ENCODE data around the gene SELENOP.

Gene SELENOP

DNA sequence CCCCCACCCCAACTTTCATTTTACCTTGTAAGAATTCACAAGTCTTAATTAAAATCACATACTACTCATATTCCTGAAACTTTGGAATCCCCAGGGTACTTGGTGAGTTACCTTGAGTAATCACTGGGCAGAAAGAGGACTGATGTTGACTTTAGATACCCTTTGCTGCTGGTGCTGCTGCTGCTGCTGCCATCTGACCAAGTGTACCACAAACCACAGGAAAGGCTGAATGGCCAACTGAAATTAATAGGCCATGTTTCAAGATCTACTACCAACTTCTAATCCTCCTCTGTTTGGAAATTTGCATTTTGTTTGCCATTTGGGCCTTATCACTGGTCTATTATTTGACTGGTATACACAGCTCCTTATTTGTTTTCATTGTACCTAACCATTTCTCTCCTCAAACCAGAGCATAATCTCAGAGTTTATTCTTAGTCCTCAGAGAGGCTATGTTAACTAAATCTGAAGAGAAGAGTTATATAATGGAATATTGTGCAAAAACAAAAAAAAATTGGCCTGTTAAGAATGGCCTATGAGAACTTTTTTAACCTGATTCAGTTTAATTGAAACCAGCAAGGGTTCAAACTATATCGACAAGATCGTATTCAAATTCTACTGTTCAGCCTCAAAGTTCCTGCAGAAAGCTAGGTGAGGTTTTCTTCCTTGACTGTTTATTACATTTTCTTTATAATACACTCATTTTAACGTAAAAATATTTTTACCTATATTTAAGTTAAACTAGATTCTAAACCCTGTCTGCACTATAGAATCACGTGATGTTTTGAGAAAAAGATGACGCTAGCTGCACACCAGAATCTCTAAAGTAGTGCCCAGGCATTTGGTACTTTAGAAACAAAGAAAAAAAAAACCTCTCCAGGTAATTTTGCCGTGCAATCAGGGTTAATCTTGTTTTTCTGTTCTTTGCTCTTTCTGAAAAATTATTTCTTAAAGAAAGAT, 13.1 kb downstream of the SELENOP start:
- DNase-seq (ENCODE audit: low read depth): no peak

DNA sequence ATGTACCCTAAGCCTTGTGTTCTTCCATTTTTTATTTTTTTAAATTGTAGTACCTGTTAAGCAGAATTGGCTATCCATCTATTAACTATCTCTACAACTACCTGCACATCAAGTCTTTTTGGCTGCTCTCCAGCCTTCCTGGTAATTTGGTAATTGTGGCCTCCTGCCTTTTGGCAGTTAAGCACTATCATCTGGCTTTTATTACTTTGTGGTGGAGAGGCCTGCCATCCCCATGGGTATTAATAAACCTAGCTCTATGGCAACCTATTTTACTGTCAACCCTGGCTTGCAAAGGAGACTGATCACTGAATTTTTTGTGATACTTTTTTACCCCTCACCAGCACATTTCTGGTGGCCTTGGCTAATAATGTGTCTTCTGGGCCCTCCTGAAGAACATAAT, 20.5 kb downstream of the SELENOP start:
- no peak for DNase-seq (ENCODE audit: low read depth)

- no peak for DNase-seq (ENCODE audit: low read depth)
Observed at GRCh38 chr5:42787845-42788244, 23.8 kb downstream of the SELENOP start.

GRCh38 chr5:42787073-42787472, 24.6 kb downstream of the SELENOP start:
- DNase-seq (ENCODE audit: low read depth): no peak

DNA sequence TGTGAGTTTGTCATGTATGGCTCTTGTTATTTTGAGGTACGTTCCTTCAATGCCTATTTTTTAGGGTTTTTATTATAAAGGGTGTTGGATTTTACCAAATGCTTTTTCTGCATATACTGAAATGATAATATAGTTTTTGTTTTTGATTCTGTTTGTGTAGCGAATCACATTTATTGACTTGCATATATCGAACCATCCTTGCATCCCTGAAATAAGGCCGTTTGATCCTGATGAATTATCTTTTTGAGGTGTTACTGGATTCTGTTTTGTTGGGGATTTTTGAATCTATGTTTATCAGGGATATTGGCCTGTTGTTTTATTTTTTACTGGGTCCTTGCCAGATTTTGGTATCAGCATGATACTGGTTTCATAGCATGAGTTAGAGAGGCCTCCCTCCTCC, 25.9 kb downstream of the SELENOP start:
- no peak for DNase-seq (ENCODE audit: low read depth)

DNA sequence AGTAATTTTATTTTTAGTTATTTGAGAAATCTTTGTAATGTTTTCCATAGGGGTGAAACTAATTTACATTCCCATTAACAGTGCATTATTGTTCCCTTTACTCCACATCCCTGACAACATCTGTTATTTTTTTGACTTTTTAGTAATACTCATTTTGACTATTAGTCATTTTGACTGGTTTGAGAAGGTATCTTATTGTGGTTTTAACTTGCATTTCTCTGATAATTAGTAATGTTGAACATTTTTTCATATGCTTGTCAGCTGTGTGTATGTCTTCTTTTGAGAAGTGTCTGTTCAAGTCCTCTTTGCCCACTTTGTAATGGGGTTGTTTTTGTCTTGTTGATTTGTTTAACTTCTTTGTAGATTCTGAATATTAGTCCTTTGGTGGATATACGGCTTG, 27.6 kb downstream of the SELENOP start:
- DNase-seq (ENCODE audit: low read depth): no peak

DNA sequence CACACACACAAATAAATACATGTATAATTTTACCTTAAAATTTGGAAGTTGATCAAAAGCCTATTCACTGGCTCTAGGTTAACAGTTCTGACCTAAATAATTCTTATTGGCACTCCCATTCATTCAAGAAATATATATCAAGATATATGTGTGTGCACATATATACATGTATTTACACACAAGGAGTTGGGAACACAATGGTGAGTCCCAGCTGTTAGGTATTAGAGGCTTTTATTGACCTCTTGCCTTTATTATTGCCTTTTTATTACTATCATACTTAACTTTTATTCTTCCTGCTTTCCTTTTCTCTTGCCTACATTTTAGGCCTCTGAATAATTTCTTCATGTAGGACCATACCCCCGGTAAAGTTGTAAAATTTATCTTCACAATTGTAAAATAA, 30.1 kb downstream of the SELENOP start:
- no peak for DNase-seq (ENCODE audit: low read depth)

DNA sequence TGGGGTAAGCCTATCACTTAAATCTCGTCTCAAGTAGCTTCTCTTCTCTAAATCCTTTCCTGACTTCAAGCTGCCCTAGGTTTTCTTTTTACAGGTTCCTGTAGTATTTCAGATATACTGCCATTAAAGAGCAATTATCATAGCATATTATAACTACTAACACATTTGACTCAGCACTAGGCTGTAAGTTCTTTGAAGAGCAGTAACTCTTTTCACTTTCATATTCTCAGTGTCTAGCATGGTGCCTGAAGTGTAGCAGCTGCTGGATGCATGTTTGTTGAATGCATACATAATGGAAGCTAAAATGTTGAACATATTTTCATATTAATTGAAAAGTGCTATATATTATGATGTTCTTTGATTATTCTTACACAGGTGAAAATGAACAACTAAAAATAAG, 32.6 kb downstream of the SELENOP start:
- no peak for DNase-seq (ENCODE audit: low read depth)

GRCh38 chr5:42772265-42772993, 39.3 kb downstream of the SELENOP start:
- no peak for DNase-seq (ENCODE audit: low read depth)

- DNase-seq (ENCODE audit: low read depth): no peak
Observed at GRCh38 chr5:42770003-42770402, 41.7 kb downstream of the SELENOP start.

DNA sequence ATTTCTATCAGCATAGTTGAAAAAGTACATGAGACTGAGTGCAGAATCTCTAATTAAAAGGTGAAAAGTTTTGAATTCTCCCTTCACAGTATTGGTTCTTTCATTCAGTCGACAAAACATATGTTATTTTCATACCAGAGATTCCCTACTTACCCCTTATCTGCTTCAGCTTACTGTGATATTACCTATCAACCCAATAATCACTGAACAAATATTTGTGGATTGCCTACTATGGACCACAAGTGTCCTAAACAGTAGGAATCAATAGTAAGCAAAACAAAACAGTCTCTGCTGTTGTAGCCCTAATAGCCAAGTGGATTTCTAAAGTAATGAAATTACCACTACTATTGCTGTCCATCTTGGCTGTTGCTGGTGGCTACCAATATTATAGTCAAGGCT, 43.6 kb downstream of the SELENOP start:
- no peak for DNase-seq (ENCODE audit: low read depth)

- no peak for DNase-seq (ENCODE audit: low read depth)
Observed at GRCh38 chr5:42767491-42768105, 44.1 kb downstream of the SELENOP start.

DNA sequence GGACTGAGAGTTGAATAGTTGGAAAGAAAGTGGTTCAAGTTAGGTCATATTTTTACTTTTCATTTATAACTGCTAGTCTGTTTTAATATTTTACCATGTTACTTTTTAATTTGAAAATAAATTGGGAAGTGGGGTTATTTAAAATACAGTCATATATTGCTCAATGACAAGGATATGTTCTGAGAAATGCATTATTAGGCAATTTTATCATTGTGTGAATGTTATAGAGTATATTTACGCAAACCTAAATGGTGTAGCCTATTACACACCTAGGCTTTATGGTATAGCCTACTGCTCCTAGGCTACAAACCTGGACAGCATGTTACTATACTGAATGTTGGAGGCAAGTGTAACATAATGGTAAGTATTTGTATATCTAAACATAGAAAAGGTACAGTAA, 49.9 kb downstream of the SELENOP start:
- no peak for DNase-seq (ENCODE audit: low read depth)

- no peak for DNase-seq (ENCODE audit: low read depth)
Observed at GRCh38 chr5:42760426-42760825, 51.3 kb downstream of the SELENOP start.

GRCh38 chr5:42759456-42759855, 52.2 kb downstream of the SELENOP start:
- no peak for DNase-seq (ENCODE audit: low read depth)

- no peak for DNase-seq (ENCODE audit: low read depth)
Observed at GRCh38 chr5:42756606-42757601, 54.8 kb downstream of the SELENOP start, which contains the start of gene CCDC152. Gene CCDC152, plus strand, starts transcription at chr5:42756818. Its CDS starts 2,304 bp downstream, at chr5:42759122.

DNA sequence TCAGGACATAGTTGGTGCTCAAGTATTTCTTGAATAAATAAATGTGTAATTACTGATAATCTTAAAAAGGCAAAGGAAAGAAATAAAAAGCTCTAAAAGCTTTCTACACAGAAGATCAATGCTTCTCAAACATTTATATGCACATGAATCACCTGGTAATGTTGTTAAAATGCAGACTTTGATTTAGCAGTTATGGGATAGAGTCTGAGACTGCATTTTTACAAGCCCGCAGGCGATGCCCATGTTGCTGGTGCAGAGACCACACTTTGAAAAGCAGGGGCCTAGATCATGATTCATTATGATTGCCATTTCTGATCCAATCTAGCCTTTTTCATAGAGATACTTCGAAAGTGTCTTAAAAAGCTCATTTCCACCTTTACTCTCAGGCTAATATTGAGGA, 58.6 kb downstream of the SELENOP start:
- DNase-seq (ENCODE audit: low read depth): no peak

DNA sequence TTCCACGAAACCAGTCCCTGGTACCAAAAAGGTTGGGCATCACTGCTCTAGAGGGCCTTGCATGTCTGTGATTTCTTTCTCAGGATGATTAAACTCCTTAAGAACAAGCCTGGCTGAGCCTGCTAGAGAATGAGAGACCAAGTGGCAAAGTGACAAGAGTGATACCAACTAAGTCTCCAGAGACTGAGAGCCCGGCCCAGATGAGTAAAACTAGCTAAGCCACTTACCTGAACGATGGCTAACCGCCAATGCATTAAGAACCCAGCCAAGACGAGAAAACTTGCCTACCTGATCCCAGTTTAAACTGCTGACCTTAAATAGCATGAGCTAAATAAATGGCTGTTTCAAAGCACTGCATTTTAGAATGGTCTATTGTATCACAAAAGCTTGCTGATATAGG, 60.6 kb downstream of the SELENOP start:
- no peak for DNase-seq (ENCODE audit: low read depth)

DNA sequence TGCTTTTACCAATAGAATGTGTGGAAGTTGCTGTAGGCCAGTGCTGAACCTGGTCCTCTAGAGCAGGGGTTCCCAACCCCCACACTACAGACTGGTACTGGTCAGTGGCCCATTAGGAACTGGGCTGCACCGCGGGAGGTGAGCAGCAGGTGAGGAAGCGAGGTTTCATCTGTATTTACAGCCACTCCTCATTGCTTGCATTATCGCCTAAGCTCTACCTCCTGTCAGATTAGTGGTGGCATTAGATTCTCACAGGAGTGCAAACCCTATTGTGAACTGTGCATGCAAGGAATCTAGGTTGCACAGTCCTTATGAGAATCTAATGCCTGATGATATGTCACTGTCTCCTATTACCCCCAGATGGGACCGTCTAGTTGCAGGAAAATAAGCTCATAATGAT, 61.2 kb downstream of the SELENOP start:
- no peak for DNase-seq (ENCODE audit: low read depth)
